DOHH2 (cell line): ENCODE measurements around the gene SIGLEC15.

Source experiments
- CTCF ChIP-seq: fragments of 200-600 bp; sonication (generic); IDR thresholded peaks from one replicate; pipeline ENCODE4 v1.5.1; 2014; ENCODE audit warnings: antibody characterized with exemption, mild to moderate bottlenecking, low read depth, low read length; ENCODE audit not compliant: poor library complexity, severe bottlenecking
- EZH2phosphoT487 ChIP-seq: fragments of 200-600 bp; sonication (generic); IDR thresholded peaks from 2 replicates; pipeline ENCODE4 v1.6.1; 2017; ENCODE audit warnings: borderline replicate concordance, mild to moderate bottlenecking, antibody characterized with exemption, low read length, moderate library complexity, mixed read lengths

GRCh38 chr18:45830917-45831316, 5.4 kb downstream of the SIGLEC15 start:
- no peak for TF ChIP-seq CTCF
- TF ChIP-seq EZH2phosphoT487: no peak
